ENCODE data around the gene SCAF1. TPM values are rescaled to one million over a fixed set of nuclear protein-coding genes. Genes with fewer than 3 reads are reported as not detected.

SCAF1 gene
- total and polyA plus RNA-seq, 2 experiments from 2014 or later, result 19.7 to 53.7 TPM

DNA sequence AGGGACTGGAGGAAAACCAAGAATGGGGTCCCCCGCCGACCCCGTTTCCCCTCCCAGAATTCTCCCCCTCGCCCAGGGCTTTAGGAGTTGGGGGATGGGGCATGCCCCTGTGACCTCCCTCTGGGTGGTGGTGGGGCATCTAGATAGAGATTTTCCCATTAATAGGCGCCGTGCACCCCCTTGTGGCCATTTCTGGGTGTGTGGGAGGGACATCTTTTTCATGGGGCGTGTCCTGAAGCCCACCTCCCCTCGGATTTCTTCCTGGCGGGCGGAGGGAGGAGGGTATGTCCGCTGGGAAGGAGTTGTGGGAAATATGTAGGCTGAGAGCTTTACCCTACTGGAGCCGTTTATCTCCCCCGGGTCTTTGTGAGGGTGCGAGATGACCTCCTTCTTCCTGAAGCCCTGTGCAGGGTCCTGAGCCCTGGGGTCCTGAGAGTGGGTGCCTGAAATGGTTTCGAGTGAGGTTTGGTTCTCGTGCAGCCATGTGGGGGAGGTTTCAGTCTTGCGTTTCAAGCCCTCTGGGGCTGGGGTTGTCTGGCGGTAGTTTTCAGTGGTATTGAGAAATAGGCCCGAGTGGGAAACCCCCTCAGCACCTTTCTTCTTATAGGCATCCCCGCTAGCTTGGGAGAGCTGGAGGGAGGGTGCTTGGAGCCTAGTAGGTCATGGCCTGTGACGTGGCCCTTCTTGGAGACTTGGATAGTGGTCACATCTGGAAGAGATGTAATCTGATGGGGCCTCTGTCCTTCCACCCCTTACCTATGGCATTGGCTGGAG, 36.1 kb downstream of the SCAF1 start (continued):
- TF ChIP-seq, protein P1, sequence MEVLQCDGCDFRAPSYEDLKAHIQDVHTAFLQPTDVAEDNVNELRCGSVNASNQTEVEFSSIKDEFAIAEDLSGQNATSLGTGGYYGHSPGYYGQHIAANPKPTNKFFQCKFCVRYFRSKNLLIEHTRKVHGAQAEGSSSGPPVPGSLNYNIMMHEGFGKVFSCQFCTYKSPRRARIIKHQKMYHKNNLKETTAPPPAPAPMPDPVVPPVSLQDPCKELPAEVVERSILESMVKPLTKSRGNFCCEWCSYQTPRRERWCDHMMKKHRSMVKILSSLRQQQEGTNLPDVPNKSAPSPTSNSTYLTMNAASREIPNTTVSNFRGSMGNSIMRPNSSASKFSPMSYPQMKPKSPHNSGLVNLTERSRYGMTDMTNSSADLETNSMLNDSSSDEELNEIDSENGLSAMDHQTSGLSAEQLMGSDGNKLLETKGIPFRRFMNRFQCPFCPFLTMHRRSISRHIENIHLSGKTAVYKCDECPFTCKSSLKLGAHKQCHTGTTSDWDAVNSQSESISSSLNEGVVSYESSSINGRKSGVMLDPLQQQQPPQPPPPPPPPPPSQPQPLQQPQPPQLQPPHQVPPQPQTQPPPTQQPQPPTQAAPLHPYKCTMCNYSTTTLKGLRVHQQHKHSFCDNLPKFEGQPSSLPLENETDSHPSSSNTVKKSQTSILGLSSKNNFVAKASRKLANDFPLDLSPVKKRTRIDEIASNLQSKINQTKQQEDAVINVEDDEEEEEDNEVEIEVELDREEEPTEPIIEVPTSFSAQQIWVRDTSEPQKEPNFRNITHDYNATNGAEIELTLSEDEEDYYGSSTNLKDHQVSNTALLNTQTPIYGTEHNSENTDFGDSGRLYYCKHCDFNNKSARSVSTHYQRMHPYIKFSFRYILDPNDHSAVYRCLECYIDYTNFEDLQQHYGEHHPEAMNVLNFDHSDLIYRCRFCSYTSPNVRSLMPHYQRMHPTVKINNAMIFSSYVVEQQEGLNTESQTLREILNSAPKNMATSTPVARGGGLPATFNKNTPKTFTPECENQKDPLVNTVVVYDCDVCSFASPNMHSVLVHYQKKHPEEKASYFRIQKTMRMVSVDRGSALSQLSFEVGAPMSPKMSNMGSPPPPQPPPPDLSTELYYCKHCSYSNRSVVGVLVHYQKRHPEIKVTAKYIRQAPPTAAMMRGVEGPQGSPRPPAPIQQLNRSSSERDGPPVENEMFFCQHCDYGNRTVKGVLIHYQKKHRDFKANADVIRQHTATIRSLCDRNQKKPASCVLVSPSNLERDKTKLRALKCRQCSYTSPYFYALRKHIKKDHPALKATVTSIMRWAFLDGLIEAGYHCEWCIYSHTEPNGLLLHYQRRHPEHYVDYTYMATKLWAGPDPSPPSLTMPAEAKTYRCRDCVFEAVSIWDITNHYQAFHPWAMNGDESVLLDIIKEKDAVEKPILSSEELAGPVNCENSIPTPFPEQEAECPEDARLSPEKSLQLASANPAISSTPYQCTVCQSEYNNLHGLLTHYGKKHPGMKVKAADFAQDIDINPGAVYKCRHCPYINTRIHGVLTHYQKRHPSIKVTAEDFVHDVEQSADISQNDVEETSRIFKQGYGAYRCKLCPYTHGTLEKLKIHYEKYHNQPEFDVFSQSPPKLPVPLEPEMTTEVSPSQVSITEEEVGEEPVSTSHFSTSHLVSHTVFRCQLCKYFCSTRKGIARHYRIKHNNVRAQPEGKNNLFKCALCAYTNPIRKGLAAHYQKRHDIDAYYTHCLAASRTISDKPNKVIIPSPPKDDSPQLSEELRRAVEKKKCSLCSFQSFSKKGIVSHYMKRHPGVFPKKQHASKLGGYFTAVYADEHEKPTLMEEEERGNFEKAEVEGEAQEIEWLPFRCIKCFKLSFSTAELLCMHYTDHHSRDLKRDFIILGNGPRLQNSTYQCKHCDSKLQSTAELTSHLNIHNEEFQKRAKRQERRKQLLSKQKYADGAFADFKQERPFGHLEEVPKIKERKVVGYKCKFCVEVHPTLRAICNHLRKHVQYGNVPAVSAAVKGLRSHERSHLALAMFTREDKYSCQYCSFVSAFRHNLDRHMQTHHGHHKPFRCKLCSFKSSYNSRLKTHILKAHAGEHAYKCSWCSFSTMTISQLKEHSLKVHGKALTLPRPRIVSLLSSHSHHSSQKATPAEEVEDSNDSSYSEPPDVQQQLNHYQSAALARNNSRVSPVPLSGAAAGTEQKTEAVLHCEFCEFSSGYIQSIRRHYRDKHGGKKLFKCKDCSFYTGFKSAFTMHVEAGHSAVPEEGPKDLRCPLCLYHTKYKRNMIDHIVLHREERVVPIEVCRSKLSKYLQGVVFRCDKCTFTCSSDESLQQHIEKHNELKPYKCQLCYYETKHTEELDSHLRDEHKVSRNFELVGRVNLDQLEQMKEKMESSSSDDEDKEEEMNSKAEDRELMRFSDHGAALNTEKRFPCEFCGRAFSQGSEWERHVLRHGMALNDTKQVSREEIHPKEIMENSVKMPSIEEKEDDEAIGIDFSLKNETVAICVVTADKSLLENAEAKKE (CRISPR knock-in tag; IDR thresholded peaks at IDR 0.05), result no peak
- no peak for TF ChIP-seq NANOG (IDR thresholded peaks at IDR 0.05; ENCODE audit: borderline replicate concordance)
- TF ChIP-seq JUNB (IDR thresholded peaks at IDR 0.05; ENCODE audit: unreplicated experiment), result no peak
- no peak; the same call in 1 of the 2 replicates for TF ChIP-seq POLR2AphosphoS5 (IDR thresholded peaks at IDR 0.05; ENCODE audit: low read depth)
- TF ChIP-seq CREB1 (CRISPR knock-in tag; IDR thresholded peaks at IDR 0.05; ENCODE audit: low read depth), result no peak
- TF ChIP-seq, protein P2, sequence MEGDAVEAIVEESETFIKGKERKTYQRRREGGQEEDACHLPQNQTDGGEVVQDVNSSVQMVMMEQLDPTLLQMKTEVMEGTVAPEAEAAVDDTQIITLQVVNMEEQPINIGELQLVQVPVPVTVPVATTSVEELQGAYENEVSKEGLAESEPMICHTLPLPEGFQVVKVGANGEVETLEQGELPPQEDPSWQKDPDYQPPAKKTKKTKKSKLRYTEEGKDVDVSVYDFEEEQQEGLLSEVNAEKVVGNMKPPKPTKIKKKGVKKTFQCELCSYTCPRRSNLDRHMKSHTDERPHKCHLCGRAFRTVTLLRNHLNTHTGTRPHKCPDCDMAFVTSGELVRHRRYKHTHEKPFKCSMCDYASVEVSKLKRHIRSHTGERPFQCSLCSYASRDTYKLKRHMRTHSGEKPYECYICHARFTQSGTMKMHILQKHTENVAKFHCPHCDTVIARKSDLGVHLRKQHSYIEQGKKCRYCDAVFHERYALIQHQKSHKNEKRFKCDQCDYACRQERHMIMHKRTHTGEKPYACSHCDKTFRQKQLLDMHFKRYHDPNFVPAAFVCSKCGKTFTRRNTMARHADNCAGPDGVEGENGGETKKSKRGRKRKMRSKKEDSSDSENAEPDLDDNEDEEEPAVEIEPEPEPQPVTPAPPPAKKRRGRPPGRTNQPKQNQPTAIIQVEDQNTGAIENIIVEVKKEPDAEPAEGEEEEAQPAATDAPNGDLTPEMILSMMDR (conservative IDR thresholded peaks at IDR 0.05; ENCODE audit: low read depth in 2 of 2), result peak; percentile 80 to 85

All from GM23338 (cell line).